ENCODE data around the gene TBXA2R. TPM values are rescaled to one million over a fixed set of nuclear protein-coding genes. Genes with fewer than 3 reads are reported as not detected.
"Not testable (repeated sequence)": the region's sequence is repeated elsewhere in the genome, so short reads cannot be mapped to it uniquely, and the experiment has no call there.

Gene TBXA2R
- total RNA-seq, 1 donor from 2014 or later = not detected

DNA sequence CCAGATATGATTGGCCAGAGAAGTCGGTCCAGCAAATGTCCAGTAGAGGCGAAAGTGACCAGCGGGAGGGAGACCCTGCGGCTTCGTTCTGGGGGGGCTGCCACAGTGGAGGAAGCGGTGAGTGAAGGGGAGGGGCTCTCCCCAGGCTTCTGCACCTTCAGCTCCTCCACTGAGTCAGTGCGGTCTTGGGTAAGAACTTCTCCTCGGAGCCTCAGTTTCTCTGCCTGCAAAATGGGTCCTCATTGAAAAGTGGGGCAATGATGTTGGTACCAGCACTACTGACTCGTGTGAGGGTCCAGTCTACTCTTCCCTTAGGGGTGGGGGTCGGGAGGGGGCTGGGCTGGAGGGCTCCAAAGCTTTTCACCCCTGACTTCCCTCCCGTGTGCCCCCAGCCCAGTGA, 17.2 kb downstream of the TBXA2R start:
- H3K27ac Mint-ChIP-seq = no peak overlapping the region
- peaks cover 40% of the 10 kb centered on the region for H3K27me3 Mint-ChIP-seq
- H3K4me3 Mint-ChIP-seq = no peak overlapping the region
- TF ChIP-seq, protein P1, sequence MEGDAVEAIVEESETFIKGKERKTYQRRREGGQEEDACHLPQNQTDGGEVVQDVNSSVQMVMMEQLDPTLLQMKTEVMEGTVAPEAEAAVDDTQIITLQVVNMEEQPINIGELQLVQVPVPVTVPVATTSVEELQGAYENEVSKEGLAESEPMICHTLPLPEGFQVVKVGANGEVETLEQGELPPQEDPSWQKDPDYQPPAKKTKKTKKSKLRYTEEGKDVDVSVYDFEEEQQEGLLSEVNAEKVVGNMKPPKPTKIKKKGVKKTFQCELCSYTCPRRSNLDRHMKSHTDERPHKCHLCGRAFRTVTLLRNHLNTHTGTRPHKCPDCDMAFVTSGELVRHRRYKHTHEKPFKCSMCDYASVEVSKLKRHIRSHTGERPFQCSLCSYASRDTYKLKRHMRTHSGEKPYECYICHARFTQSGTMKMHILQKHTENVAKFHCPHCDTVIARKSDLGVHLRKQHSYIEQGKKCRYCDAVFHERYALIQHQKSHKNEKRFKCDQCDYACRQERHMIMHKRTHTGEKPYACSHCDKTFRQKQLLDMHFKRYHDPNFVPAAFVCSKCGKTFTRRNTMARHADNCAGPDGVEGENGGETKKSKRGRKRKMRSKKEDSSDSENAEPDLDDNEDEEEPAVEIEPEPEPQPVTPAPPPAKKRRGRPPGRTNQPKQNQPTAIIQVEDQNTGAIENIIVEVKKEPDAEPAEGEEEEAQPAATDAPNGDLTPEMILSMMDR (conservative IDR thresholded peaks at IDR 0.05) = no peak
- H3K4me1 Mint-ChIP-seq (ENCODE audit: unreplicated experiment) = no peaks in the 10 kb centered on the region
- DNase-seq (ENCODE audit: extremely low spot score, unreplicated experiment) = no peak
- H3K9me3 Mint-ChIP-seq = no peaks in the 10 kb centered on the region
- no peaks in the 10 kb centered on the region for H3K36me3 Mint-ChIP-seq

GRCh38 chr19:3586707-3587346, 19.8 kb downstream of the TBXA2R start:
- Mint-ChIP-seq H3K4me3 (no peak overlapping the region), H3K9me3 (no peaks in the 10 kb centered on the region), H3K27me3 (peaks cover 43% of the 10 kb centered on the region), H3K4me1 (ENCODE audit: unreplicated experiment) (no peaks in the 10 kb centered on the region), H3K27ac (no peak overlapping the region), H3K36me3 (no peaks in the 10 kb centered on the region)
- TF ChIP-seq, protein P1 (conservative IDR thresholded peaks at IDR 0.05) = no peak
- no peak for DNase-seq (ENCODE audit: extremely low spot score, unreplicated experiment)

DNA sequence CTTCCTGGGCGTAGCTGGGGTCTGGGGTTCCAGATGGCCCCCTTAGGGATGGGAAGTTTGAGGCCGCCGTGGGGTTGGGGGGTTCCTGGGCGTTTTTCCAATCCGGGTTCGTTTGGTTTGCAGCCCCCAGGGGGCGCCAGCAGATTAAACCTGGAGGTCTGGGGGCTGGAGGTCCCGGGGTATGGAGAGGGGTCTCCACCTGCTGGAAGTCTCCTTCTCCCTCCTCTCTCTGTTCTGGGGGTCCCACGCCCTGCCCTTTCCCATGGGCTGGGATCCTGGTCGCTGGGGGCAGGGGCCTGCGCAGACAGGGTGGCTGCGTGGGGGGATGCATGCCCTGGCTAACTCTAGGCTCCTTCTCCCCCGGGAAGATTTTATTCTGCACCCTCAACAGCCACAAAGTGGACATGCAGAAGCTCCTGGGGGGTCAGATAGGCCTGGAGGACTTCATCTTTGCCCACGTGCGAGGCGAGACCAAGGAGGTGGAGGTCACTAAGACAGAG, 20.5 kb downstream of the TBXA2R start:
- H3K4me1 Mint-ChIP-seq (ENCODE audit: unreplicated experiment) = no peaks in the 10 kb centered on the region
- no peaks in the 10 kb centered on the region for H3K9me3 Mint-ChIP-seq
- no peak overlapping the region for H3K4me3 Mint-ChIP-seq
- no peaks in the 10 kb centered on the region for H3K36me3 Mint-ChIP-seq
- no peak for DNase-seq (ENCODE audit: extremely low spot score, unreplicated experiment)
- TF ChIP-seq, protein P1 (conservative IDR thresholded peaks at IDR 0.05) = peak; percentile 75
- H3K27me3 Mint-ChIP-seq = peaks cover 43% of the 10 kb centered on the region
- no peak overlapping the region for H3K27ac Mint-ChIP-seq

- Mint-ChIP-seq H3K9me3 (no peaks in the 10 kb centered on the region), H3K4me3 (no peak within 1 kb of the TSS), H3K27me3 (peaks cover 44% of the 10 kb centered on the region), H3K36me3 (no peaks in the 10 kb centered on the region), H3K27ac (no peak within 1 kb of the TSS), H3K4me1 (ENCODE audit: unreplicated experiment) (no peaks in the 10 kb centered on the region)
- TF ChIP-seq, protein P1 (conservative IDR thresholded peaks at IDR 0.05) = no peak
- DNase-seq (ENCODE audit: extremely low spot score, unreplicated experiment) = no peak
Measured at GRCh38 chr19:3585301-3586126, 21.2 kb downstream of the TBXA2R start, which contains the start of gene GIPC3. GIPC3 (plus strand) TSS chr19:3585478; CDS start chr19:3585598, 120 bp downstream.

DNA sequence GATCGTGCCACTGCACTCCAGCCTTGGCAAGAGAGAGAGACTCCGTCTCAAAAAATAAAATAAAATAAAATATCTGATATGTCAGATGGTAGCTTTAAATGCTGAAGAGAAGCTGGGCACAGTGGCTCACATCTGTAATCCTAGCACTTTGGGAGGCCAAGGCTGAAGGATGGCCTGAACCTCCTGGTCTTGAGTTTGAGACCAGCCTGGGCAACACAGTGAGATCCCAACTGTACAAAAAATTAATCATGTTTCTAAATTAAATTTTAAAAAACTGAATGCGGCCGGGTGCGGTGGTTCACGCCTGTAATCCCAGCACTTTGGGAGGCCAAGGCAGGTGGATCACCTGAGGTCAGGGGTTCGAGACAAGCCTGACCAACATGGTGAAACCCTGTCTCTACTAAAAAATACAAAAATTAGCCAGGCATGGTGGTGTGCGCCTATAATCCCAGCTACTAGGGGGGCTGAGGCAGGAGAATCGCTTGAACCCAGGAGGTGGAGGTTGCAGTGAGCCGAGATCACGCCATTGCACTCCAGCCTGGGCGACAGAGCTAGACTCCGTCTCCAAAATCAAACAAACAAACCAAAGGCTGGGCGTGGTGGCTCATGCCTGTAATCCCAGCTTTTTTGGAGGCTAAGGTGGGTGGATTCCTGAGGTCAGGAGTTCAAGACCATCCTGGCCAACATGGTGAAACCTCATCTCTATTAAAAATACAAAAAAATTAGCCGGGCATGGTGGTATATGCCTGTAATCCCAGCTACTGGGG, 22.5 kb downstream of the TBXA2R start:
- H3K4me1 Mint-ChIP-seq (ENCODE audit: unreplicated experiment); DNase-seq (ENCODE audit: extremely low spot score, unreplicated experiment); H3K9me3 Mint-ChIP-seq; H3K4me3 Mint-ChIP-seq; H3K36me3 Mint-ChIP-seq; H3K27ac Mint-ChIP-seq: not testable (repeated sequence)
- H3K27me3 Mint-ChIP-seq = peaks cover 48% of the 10 kb centered on the region

GRCh38 chr19:3581792-3582191, 24.9 kb downstream of the TBXA2R start:
- H3K9me3 Mint-ChIP-seq; H3K36me3 Mint-ChIP-seq; H3K27ac Mint-ChIP-seq; H3K4me3 Mint-ChIP-seq; DNase-seq (ENCODE audit: extremely low spot score, unreplicated experiment); H3K4me1 Mint-ChIP-seq (ENCODE audit: unreplicated experiment): not testable (repeated sequence)
- H3K27me3 Mint-ChIP-seq = peaks cover 36% of the 10 kb centered on the region
